Measurements from ENCODE around the gene NRCAM. TPM values are rescaled to one million over a fixed set of nuclear protein-coding genes. Genes with fewer than 3 reads are reported as not detected.
"Not testable (repeated sequence)": the region's sequence is repeated elsewhere in the genome, so short reads cannot be mapped to it uniquely, and the experiment has no call there.

The NRCAM gene
- total RNA-seq, 1 donor from 2014 or later: 13.6 TPM

DNA sequence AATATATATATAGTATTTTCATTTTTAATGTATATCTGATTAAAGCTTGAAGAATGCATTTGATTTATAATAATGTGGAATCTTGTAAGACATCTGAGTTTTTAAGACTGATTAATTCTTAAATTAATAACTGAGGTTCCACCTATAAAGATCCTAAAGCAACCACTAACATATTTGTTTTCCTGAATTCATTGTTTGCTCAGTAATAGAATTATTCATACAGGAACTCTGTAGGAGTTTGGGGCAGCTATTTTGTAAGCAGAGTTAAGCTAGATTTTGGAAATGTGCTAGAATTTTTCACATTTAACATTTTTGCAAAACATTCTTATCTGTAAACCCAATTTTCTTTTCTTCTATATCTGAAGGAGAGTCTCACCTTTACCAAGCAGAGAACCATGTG is 88.9 kb downstream of the NRCAM start:
- Histone ChIP-seq H3K36me3 (ENCODE audit: control insufficient read depth in 3 of 3, insufficient read depth in 3 of 3, low read length in 3 of 3) (no peaks in the 10 kb centered on the region), H3K27me3 (ENCODE audit: control insufficient read depth in 3 of 3, insufficient read depth in 3 of 3, low read length in 3 of 3) (no peaks in the 10 kb centered on the region), H3K9me3 (ENCODE audit: control insufficient read depth in 3 of 3, low read length in 3 of 3) (no peaks in the 10 kb centered on the region), H3K4me1 (ENCODE audit: control insufficient read depth in 3 of 3, insufficient read depth in 3 of 3, low read length in 3 of 3) (no peaks in the 10 kb centered on the region), H3K27ac (ENCODE audit: low read depth, low read length) (no peak overlapping the region), H3K9ac (ENCODE audit: low read depth in 1 of 3, low read length in 3 of 3) (no peak overlapping the region), H3K4me3 (ENCODE audit: low read length in 3 of 3) (no peak overlapping the region)

GRCh38 chr7:108363659-108364058 is 92.6 kb downstream of the NRCAM start:
- Histone ChIP-seq H3K4me3 (ENCODE audit: low read length in 3 of 3) (no peak overlapping the region), H3K9me3 (ENCODE audit: control insufficient read depth in 3 of 3, low read length in 3 of 3) (no peaks in the 10 kb centered on the region), H3K9ac (ENCODE audit: low read depth in 1 of 3, low read length in 3 of 3) (no peak overlapping the region), H3K36me3 (ENCODE audit: control insufficient read depth in 3 of 3, insufficient read depth in 3 of 3, low read length in 3 of 3) (no peaks in the 10 kb centered on the region), H3K4me1 (ENCODE audit: control insufficient read depth in 3 of 3, insufficient read depth in 3 of 3, low read length in 3 of 3) (no peaks in the 10 kb centered on the region), H3K27me3 (ENCODE audit: control insufficient read depth in 3 of 3, insufficient read depth in 3 of 3, low read length in 3 of 3) (no peaks in the 10 kb centered on the region), H3K27ac (ENCODE audit: low read depth, low read length) (no peak overlapping the region)

GRCh38 chr7:108360058-108360800 is 96.0 kb downstream of the NRCAM start:
- Histone ChIP-seq H3K9ac (ENCODE audit: low read depth in 1 of 3, low read length in 3 of 3) (no peak overlapping the region), H3K4me3 (ENCODE audit: low read length in 3 of 3) (no peak overlapping the region), H3K36me3 (ENCODE audit: control insufficient read depth in 3 of 3, insufficient read depth in 3 of 3, low read length in 3 of 3) (no peaks in the 10 kb centered on the region), H3K4me1 (ENCODE audit: control insufficient read depth in 3 of 3, insufficient read depth in 3 of 3, low read length in 3 of 3) (no peaks in the 10 kb centered on the region), H3K27me3 (ENCODE audit: control insufficient read depth in 3 of 3, insufficient read depth in 3 of 3, low read length in 3 of 3) (no peaks in the 10 kb centered on the region), H3K9me3 (ENCODE audit: control insufficient read depth in 3 of 3, low read length in 3 of 3) (no peaks in the 10 kb centered on the region), H3K27ac (ENCODE audit: low read depth, low read length) (no peak overlapping the region)

DNA sequence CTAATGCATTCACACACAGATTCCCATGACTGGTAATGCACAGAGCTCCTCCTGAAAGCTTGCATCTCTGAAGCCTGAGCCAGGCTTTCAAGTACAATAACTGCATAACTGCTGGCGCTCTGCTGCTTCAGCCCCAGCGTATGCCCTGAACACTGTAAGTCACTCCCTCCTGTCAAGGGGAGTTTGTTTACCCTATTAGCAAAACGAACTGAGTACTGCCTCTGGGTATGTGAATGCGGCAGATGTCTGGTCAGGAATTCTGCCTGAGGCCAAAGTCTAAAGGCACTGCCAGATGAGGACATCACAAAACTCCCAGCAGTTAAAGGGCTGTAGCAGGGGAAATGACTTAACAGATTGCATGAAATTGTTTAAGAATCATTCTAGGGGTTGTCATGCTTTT is 97.7 kb downstream of the NRCAM start:
- Histone ChIP-seq H3K9ac (ENCODE audit: low read depth in 1 of 3, low read length in 3 of 3) (no peak overlapping the region), H3K4me3 (ENCODE audit: low read length in 3 of 3) (no peak overlapping the region), H3K27ac (ENCODE audit: low read depth, low read length) (no peak overlapping the region), H3K27me3 (ENCODE audit: control insufficient read depth in 3 of 3, insufficient read depth in 3 of 3, low read length in 3 of 3) (no peaks in the 10 kb centered on the region), H3K9me3 (ENCODE audit: control insufficient read depth in 3 of 3, low read length in 3 of 3) (no peaks in the 10 kb centered on the region), H3K4me1 (ENCODE audit: control insufficient read depth in 3 of 3, insufficient read depth in 3 of 3, low read length in 3 of 3) (no peaks in the 10 kb centered on the region), H3K36me3 (ENCODE audit: control insufficient read depth in 3 of 3, insufficient read depth in 3 of 3, low read length in 3 of 3) (no peaks in the 10 kb centered on the region)

- H3K9me3 ChIP-seq (ENCODE audit: control insufficient read depth in 3 of 3, low read length in 3 of 3): no peaks in the 10 kb centered on the region
- no peaks in the 10 kb centered on the region for H3K4me1 ChIP-seq (ENCODE audit: control insufficient read depth in 3 of 3, insufficient read depth in 3 of 3, low read length in 3 of 3)
- no peak overlapping the region for H3K4me3 ChIP-seq (ENCODE audit: low read length in 3 of 3)
- no peak overlapping the region for H3K9ac ChIP-seq (ENCODE audit: low read depth in 1 of 3, low read length in 3 of 3)
- H3K27me3 ChIP-seq (ENCODE audit: control insufficient read depth in 3 of 3, insufficient read depth in 3 of 3, low read length in 3 of 3): no peaks in the 10 kb centered on the region
- no peaks in the 10 kb centered on the region for H3K36me3 ChIP-seq (ENCODE audit: control insufficient read depth in 3 of 3, insufficient read depth in 3 of 3, low read length in 3 of 3)
- H3K27ac ChIP-seq (ENCODE audit: low read depth, low read length): no peak overlapping the region
Measured at GRCh38 chr7:108351729-108352131, 104.5 kb downstream of the NRCAM start.

DNA sequence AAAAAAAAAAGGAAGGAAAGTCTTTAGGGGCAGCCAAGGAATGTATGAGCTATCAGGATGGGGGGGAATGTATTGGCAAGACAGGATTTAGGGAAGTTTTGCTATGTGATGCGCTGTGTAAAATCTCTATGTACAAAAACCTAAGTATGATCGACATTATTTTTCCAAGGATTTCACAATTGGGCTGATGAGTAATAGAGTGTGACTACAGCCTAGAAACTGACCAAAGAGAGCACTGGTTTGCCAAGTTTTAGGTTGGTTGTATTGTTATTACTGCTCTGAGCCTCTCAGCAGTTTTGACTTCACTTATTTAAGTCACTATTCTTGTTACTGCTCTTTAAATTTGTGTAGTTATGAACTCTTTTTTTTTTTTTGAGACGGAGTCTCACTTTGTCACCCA is 107.3 kb downstream of the NRCAM start:
- Histone ChIP-seq H3K27me3 (ENCODE audit: control insufficient read depth in 3 of 3, insufficient read depth in 3 of 3, low read length in 3 of 3) (no peaks in the 10 kb centered on the region), H3K4me1 (ENCODE audit: control insufficient read depth in 3 of 3, insufficient read depth in 3 of 3, low read length in 3 of 3) (no peaks in the 10 kb centered on the region), H3K27ac (ENCODE audit: low read depth, low read length) (no peak overlapping the region), H3K9ac (ENCODE audit: low read depth in 1 of 3, low read length in 3 of 3) (no peak overlapping the region), H3K36me3 (ENCODE audit: control insufficient read depth in 3 of 3, insufficient read depth in 3 of 3, low read length in 3 of 3) (no peaks in the 10 kb centered on the region), H3K4me3 (ENCODE audit: low read length in 3 of 3) (no peak overlapping the region), H3K9me3 (ENCODE audit: control insufficient read depth in 3 of 3, low read length in 3 of 3) (no peaks in the 10 kb centered on the region)

DNA sequence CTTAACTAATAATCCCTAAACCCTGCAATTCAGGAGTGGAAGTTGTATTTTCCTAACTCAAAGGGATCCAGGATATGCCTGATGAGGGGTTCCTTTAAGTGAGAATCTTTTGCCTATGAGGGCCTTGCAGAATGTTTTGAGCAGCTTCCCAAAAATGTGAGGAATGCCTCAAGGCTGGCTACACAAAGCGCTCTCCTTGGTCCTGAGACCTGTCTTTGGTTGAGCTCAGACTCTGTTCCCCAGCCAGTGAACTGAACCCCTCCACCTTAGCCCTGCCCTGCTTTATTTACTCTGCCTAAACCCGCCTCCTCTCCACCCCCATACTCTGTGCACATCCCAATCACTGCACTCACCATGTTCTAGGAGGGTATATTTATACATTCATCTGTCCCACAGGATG is 108.6 kb downstream of the NRCAM start:
- Histone ChIP-seq H3K9ac (ENCODE audit: low read depth in 1 of 3, low read length in 3 of 3) (no peak overlapping the region), H3K27ac (ENCODE audit: low read depth, low read length) (no peak overlapping the region), H3K27me3 (ENCODE audit: control insufficient read depth in 3 of 3, insufficient read depth in 3 of 3, low read length in 3 of 3) (no peaks in the 10 kb centered on the region), H3K36me3 (ENCODE audit: control insufficient read depth in 3 of 3, insufficient read depth in 3 of 3, low read length in 3 of 3) (no peaks in the 10 kb centered on the region), H3K4me1 (ENCODE audit: control insufficient read depth in 3 of 3, insufficient read depth in 3 of 3, low read length in 3 of 3) (no peaks in the 10 kb centered on the region), H3K4me3 (ENCODE audit: low read length in 3 of 3) (no peak overlapping the region), H3K9me3 (ENCODE audit: control insufficient read depth in 3 of 3, low read length in 3 of 3) (no peaks in the 10 kb centered on the region)

GRCh38 chr7:108345710-108346336 is 110.4 kb downstream of the NRCAM start:
- Histone ChIP-seq H3K9me3 (ENCODE audit: control insufficient read depth in 3 of 3, low read length in 3 of 3) (no peaks in the 10 kb centered on the region), H3K4me3 (ENCODE audit: low read length in 3 of 3) (no peak overlapping the region), H3K4me1 (ENCODE audit: control insufficient read depth in 3 of 3, insufficient read depth in 3 of 3, low read length in 3 of 3) (no peaks in the 10 kb centered on the region), H3K9ac (ENCODE audit: low read depth in 1 of 3, low read length in 3 of 3) (no peak overlapping the region), H3K27ac (ENCODE audit: low read depth, low read length) (no peak overlapping the region), H3K36me3 (ENCODE audit: control insufficient read depth in 3 of 3, insufficient read depth in 3 of 3, low read length in 3 of 3) (no peaks in the 10 kb centered on the region), H3K27me3 (ENCODE audit: control insufficient read depth in 3 of 3, insufficient read depth in 3 of 3, low read length in 3 of 3) (no peaks in the 10 kb centered on the region)

DNA sequence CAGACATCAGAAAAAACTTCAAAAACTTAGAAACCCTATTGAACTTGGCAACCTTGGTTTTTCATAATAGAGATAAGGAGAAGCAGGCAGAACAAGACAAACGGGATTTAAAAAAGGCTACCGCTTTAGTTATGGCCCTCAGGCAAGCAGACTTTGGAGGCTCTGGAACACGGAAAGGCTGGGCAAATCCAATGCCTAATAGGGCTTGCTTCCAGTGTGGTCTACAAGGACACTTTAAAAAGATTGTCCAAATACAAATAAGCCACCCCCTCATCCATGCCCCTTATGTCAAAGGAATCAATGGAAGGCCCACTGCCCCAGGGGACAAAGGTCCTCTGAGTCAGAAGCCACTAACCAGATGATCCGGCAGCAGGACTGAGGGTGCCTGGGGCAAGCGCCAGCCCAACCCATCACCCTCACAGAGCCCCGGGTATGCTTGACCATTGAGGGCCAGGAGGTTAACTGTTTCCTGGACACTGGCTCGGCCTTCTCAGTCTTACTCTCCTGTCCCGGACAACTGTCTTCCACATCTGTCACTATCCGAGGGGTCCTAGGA is 115.3 kb downstream of the NRCAM start:
- Histone ChIP-seq H3K9me3 (ENCODE audit: control insufficient read depth in 3 of 3, low read length in 3 of 3) (no peaks in the 10 kb centered on the region), H3K27me3 (ENCODE audit: control insufficient read depth in 3 of 3, insufficient read depth in 3 of 3, low read length in 3 of 3) (no peaks in the 10 kb centered on the region), H3K9ac (ENCODE audit: low read depth in 1 of 3, low read length in 3 of 3) (no peak overlapping the region), H3K36me3 (ENCODE audit: control insufficient read depth in 3 of 3, insufficient read depth in 3 of 3, low read length in 3 of 3) (no peaks in the 10 kb centered on the region), H3K27ac (ENCODE audit: low read depth, low read length) (no peak overlapping the region), H3K4me3 (ENCODE audit: low read length in 3 of 3) (no peak overlapping the region), H3K4me1 (ENCODE audit: control insufficient read depth in 3 of 3, insufficient read depth in 3 of 3, low read length in 3 of 3) (no peaks in the 10 kb centered on the region)

- H3K4me1 ChIP-seq (ENCODE audit: control insufficient read depth in 3 of 3, insufficient read depth in 3 of 3, low read length in 3 of 3); H3K27ac ChIP-seq (ENCODE audit: low read depth, low read length); H3K9ac ChIP-seq (ENCODE audit: low read depth in 1 of 3, low read length in 3 of 3); H3K36me3 ChIP-seq (ENCODE audit: control insufficient read depth in 3 of 3, insufficient read depth in 3 of 3, low read length in 3 of 3); H3K9me3 ChIP-seq (ENCODE audit: control insufficient read depth in 3 of 3, low read length in 3 of 3); H3K4me3 ChIP-seq (ENCODE audit: low read length in 3 of 3); H3K27me3 ChIP-seq (ENCODE audit: control insufficient read depth in 3 of 3, insufficient read depth in 3 of 3, low read length in 3 of 3): not testable (repeated sequence)
Measured at GRCh38 chr7:108340406-108340805, 115.8 kb downstream of the NRCAM start.
